ENCODE measurements around the gene INVS.
"Not testable (repeated sequence)": the region's sequence is repeated elsewhere in the genome, so short reads cannot be mapped to it uniquely, and the experiment has no call there.

DNA sequence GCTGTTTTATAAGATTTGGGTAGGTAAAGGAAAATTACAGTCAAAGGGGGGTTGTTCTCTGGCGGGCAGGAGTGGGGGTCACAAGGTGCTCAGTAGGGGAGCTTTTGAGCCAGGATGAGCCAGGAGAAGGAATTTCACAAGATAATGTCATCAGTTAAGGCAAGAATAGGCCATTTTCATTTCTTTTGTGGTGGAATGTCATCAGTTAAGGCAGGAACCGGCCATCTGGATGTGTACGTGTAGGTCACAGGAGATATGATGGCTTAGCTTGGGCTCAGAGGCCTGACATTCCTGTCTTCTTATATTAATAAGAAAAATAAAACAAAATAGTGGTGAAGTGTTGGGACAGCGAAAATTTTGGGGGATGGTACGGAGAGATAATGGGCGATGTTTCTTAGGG, 41.3 kb downstream of the INVS start:
- TF ChIP-seq RFX5 (IDR thresholded peaks at IDR 0.05; ENCODE audit: low read length); POLR2AphosphoS5 (IDR thresholded peaks at IDR 0.05; ENCODE audit: low read depth, low read length); EP300 (IDR thresholded peaks at IDR 0.05; ENCODE audit: borderline replicate concordance in 1 of 2, low read depth in 1 of 2, low read length in 1 of 2); ELF1 (IDR thresholded peaks at IDR 0.05); TCF12 (IDR thresholded peaks at IDR 0.05); SMC3 (IDR thresholded peaks at IDR 0.05; ENCODE audit: low read depth, low read length); FOXM1 (IDR thresholded peaks at IDR 0.05; ENCODE audit: low read depth); CHD2 (IDR thresholded peaks at IDR 0.05; ENCODE audit: low read length, partially characterized antibody); TAF1 (IDR thresholded peaks at IDR 0.05; ENCODE audit: borderline replicate concordance, low read depth, low read length); RAD21 (IDR thresholded peaks at IDR 0.05; ENCODE audit: low read length); YY1 (IDR thresholded peaks at IDR 0.05; ENCODE audit: low read depth); GABPA (IDR thresholded peaks at IDR 0.05; ENCODE audit: low read depth): not testable (repeated sequence)
- TF ChIP-seq, protein P1, sequence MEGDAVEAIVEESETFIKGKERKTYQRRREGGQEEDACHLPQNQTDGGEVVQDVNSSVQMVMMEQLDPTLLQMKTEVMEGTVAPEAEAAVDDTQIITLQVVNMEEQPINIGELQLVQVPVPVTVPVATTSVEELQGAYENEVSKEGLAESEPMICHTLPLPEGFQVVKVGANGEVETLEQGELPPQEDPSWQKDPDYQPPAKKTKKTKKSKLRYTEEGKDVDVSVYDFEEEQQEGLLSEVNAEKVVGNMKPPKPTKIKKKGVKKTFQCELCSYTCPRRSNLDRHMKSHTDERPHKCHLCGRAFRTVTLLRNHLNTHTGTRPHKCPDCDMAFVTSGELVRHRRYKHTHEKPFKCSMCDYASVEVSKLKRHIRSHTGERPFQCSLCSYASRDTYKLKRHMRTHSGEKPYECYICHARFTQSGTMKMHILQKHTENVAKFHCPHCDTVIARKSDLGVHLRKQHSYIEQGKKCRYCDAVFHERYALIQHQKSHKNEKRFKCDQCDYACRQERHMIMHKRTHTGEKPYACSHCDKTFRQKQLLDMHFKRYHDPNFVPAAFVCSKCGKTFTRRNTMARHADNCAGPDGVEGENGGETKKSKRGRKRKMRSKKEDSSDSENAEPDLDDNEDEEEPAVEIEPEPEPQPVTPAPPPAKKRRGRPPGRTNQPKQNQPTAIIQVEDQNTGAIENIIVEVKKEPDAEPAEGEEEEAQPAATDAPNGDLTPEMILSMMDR (IDR thresholded peaks at IDR 0.05), result not testable (repeated sequence)

Data from SK-N-SH (cell line).